Measurements from ENCODE around the gene EML1.

The EML1 gene

GRCh38 chr14:99764222-99764706, 28.9 kb upstream of the EML1 start:
- H3K4me3 ChIP-seq (ENCODE audit: low read depth, low read length) = no peak overlapping the region
- TF ChIP-seq MAX (IDR thresholded peaks at IDR 0.05; ENCODE audit: low read depth, low read length) (no peak), CTCF (IDR thresholded peaks at IDR 0.05; ENCODE audit: low read depth, low read length) (no peak), POLR2A (IDR thresholded peaks at IDR 0.05; ENCODE audit: extremely low read depth, insufficient read length) (no peak), MYC (IDR thresholded peaks at IDR 0.05; ENCODE audit: low read depth, low read length) (no peak)
- DNase-seq (ENCODE audit: low read depth) = no peak

GRCh38 chr14:99768381-99768780, 24.8 kb upstream of the EML1 start:
- DNase-seq (ENCODE audit: low read depth) = peak; percentile 27
- H3K4me3 ChIP-seq (ENCODE audit: low read depth, low read length) = no peak overlapping the region
- TF ChIP-seq MYC (IDR thresholded peaks at IDR 0.05; ENCODE audit: low read depth, low read length) (no peak), MAX (IDR thresholded peaks at IDR 0.05; ENCODE audit: low read depth, low read length) (no peak), POLR2A (IDR thresholded peaks at IDR 0.05; ENCODE audit: extremely low read depth, insufficient read length) (no peak), CTCF (IDR thresholded peaks at IDR 0.05; ENCODE audit: low read depth, low read length) (no peak)

DNA sequence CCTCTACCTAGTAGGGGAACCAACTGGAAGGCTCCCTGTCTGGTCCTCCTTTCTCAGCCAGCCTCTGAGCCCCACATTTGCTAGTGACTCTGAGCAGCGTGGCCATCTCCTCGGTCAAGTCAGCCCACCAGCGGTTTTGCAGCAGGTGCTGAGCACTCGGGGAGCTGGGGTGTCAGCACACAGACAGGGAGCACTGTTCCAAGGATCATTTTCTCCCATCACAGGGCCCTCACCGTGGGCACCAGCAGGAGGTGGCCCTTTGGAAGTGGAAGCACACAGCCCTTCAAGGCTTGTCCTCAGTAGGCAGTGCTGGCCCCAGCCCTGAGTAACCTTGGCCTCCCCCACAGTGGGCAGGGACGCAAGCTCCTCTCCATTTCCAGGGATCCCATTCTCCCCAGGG, 24.1 kb upstream of the EML1 start:
- H3K4me3 ChIP-seq (ENCODE audit: low read depth, low read length) = no peak overlapping the region
- TF ChIP-seq CTCF (IDR thresholded peaks at IDR 0.05; ENCODE audit: low read depth, low read length) (no peak), MAX (IDR thresholded peaks at IDR 0.05; ENCODE audit: low read depth, low read length) (no peak), POLR2A (IDR thresholded peaks at IDR 0.05; ENCODE audit: extremely low read depth, insufficient read length) (no peak)
- DNase-seq (ENCODE audit: low read depth) = no peak

DNA sequence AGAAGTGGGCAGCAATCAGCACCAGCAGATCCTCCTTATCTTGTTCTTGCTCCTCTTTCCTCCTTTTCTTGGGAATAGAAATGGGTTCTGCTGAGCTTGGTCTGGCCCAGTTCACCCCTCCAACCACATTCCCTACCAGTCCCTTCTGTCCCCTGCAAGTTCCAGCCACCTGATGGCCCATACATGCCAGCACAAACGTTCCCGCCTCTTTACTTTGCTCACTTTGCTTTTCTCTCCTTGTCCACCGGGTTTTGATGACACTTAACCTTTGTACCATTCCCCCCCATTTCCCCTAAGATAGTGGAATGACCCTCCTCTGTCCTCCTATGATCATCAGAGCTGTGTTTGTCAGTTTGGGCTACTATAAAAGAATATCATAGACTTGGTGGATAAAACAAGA, 23.4 kb upstream of the EML1 start:
- DNase-seq (ENCODE audit: low read depth) = no peak
- H3K4me3 ChIP-seq (ENCODE audit: low read depth, low read length) = no peak overlapping the region
- TF ChIP-seq MAX (IDR thresholded peaks at IDR 0.05; ENCODE audit: low read depth, low read length) (no peak), CTCF (IDR thresholded peaks at IDR 0.05; ENCODE audit: low read depth, low read length) (no peak), POLR2A (IDR thresholded peaks at IDR 0.05; ENCODE audit: extremely low read depth, insufficient read length) (no peak), MYC (IDR thresholded peaks at IDR 0.05; ENCODE audit: low read depth, low read length) (no peak)

DNA sequence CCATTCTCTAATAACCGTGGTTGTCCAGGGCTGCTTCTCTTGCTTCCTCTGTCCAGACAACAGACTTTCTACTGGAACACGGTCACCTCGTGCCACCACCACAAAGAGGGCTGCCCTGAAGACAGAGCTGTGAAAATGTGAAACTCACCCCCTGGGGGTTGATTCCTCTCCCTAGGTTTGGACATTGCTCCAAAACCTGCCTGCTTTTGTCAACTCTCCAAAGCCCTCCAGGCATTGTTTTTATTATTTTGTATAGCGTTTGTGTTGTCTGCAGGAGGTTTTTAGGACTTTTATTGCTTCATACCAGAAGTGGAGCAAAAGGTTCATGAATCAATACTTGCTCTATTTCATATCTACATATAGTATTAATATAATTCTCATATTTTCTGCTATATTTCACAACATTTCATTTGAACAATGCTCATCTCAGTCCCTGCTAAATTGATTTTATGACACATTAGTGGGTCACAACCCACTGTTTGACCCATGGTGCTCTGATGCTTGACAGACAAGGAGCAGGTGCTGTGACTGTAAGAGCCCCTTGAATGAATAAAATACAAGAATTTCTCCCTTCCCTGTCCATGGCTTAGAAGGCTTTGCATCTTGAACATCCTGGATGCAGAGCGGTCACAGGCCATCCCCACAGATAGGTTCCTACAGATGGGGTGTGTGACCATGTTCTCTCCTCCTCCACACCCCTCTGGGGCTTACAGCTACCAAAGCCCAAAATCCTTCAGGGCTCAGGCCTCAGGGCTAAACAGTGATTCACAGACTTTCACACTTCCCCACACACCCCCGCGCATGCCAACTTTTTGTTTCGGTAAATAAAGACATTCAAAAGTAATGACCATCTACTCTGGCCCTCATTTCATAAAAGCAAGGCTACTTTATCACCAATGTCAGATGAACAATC, 20.6 kb upstream of the EML1 start:
- H3K4me3 ChIP-seq (ENCODE audit: low read depth, low read length) = no peak overlapping the region
- DNase-seq (ENCODE audit: low read depth) = no peak
- TF ChIP-seq POLR2A (IDR thresholded peaks at IDR 0.05; ENCODE audit: extremely low read depth, insufficient read length) (no peak), CTCF (IDR thresholded peaks at IDR 0.05; ENCODE audit: low read depth, low read length) (no peak), MAX (IDR thresholded peaks at IDR 0.05; ENCODE audit: low read depth, low read length) (no peak)

All from NB4 (cell line).